Astrocyte of the hippocampus (primary cell): ENCODE results near the gene FST.

ENCODE experiments used
- DNase-seq: peaks from one replicate; pipeline ENCODE4 v3.0.0; 2011; ENCODE audit warnings: low read depth, low spot score

FST gene

GRCh38 chr5:53515988-53516387, 35.6 kb downstream of the FST start:
- DNase-seq = no peak

GRCh38 chr5:53520813-53521212, 40.4 kb downstream of the FST start:
- no peak for DNase-seq
